Amniotic stem cell (primary cell): ENCODE data around the gene CERS6.
"Not testable (repeated sequence)": the region's sequence is repeated elsewhere in the genome, so short reads cannot be mapped to it uniquely, and the experiment has no call there.

Source experiments
- DNase-seq: peaks from one replicate; lab custom pipeline; 2025; lab: John Stamatoyannopoulos, UW

CERS6 gene

GRCh38 chr2:168773719-168774521 lies 317.8 kb downstream of the CERS6 start:
- DNase-seq, result peak; percentile 22

- no peak for DNase-seq
These were observed 319.8 kb downstream of the CERS6 start for GRCh38 chr2:168775837-168776236.

GRCh38 chr2:168780669-168781071 lies 324.6 kb downstream of the CERS6 start:
- DNase-seq, result no peak

GRCh38 chr2:168781191-168781817 lies 325.2 kb downstream of the CERS6 start:
- DNase-seq, result no peak

- DNase-seq, result no peak
These were observed 326.2 kb downstream of the CERS6 start for GRCh38 chr2:168782271-168782670.

GRCh38 chr2:168784993-168785392 lies 328.9 kb downstream of the CERS6 start:
- no peak for DNase-seq

GRCh38 chr2:168787098-168787781 lies 331.2 kb downstream of the CERS6 start:
- no peak for DNase-seq

- DNase-seq, result no peak
These were observed 331.8 kb downstream of the CERS6 start for GRCh38 chr2:168787782-168788376.

- DNase-seq, result no peak
These were observed 333.7 kb downstream of the CERS6 start for GRCh38 chr2:168789776-168790175.

- DNase-seq, result no peak
These were observed 334.3 kb downstream of the CERS6 start for GRCh38 chr2:168790226-168790902.

- not testable (repeated sequence) for DNase-seq
These were observed 335.1 kb downstream of the CERS6 start for GRCh38 chr2:168791140-168791539.

GRCh38 chr2:168793596-168793995 lies 337.5 kb downstream of the CERS6 start:
- DNase-seq, result no peak

- no peak for DNase-seq
These were observed 338.9 kb downstream of the CERS6 start for GRCh38 chr2:168794968-168795367.

GRCh38 chr2:168796090-168796577 lies 340.1 kb downstream of the CERS6 start:
- DNase-seq, result no peak

- no peak for DNase-seq
These were observed 340.7 kb downstream of the CERS6 start for GRCh38 chr2:168796583-168797285.

- no peak for DNase-seq
These were observed 341.2 kb downstream of the CERS6 start for GRCh38 chr2:168797286-168797655.

- DNase-seq, result no peak
These were observed 342.2 kb downstream of the CERS6 start for GRCh38 chr2:168798076-168798887.

GRCh38 chr2:168798888-168799410 lies 342.9 kb downstream of the CERS6 start:
- DNase-seq, result no peak

GRCh38 chr2:168801471-168801870 lies 345.4 kb downstream of the CERS6 start:
- DNase-seq, result no peak
